Fibroblast of skin of left quadriceps (primary cell): ENCODE data around the gene SLC37A1.

Experiments
- DNase-seq, 2 experiments: peaks; one replicate each; pipeline ENCODE4 v3.0.0-alpha.2; 2013; ENCODE audit warnings: low read depth in 2 of 2

Gene SLC37A1

DNA sequence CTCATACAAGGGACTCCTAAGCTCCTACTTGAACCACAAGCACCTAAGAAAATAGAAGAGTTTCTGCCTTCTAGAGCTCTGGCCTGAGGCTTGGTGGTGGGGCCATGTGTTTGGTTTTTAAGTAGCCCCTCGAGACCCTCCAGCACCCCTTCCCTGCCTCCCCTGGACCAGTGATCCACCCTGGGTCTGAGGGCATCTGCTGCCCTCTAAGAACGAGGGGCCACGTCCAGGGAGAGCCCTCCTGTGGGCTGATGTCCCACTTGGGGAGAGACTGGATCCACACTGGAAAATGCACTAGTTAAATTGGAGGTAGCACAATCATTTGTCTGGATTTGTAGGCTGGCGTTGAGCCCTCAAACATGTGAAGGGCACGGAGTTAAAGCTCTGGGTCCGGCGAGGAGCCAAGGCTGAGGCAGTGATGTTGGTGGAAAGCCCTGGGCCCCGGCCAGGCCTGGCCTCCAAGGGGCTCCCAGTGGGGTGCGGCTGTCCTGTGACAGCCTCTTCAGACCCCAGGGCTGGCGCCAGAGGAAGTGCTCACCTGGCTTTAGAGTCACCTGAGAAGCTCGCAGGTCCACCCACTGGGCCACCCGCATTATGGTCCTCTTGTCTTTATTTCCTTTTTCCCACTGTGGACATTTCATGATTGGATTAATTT, 65.2 kb downstream of the SLC37A1 start:
- no peak for DNase-seq

GRCh38 chr21:42579456-42580075, 65.9 kb downstream of the SLC37A1 start:
- DNase-seq, result no peak

DNA sequence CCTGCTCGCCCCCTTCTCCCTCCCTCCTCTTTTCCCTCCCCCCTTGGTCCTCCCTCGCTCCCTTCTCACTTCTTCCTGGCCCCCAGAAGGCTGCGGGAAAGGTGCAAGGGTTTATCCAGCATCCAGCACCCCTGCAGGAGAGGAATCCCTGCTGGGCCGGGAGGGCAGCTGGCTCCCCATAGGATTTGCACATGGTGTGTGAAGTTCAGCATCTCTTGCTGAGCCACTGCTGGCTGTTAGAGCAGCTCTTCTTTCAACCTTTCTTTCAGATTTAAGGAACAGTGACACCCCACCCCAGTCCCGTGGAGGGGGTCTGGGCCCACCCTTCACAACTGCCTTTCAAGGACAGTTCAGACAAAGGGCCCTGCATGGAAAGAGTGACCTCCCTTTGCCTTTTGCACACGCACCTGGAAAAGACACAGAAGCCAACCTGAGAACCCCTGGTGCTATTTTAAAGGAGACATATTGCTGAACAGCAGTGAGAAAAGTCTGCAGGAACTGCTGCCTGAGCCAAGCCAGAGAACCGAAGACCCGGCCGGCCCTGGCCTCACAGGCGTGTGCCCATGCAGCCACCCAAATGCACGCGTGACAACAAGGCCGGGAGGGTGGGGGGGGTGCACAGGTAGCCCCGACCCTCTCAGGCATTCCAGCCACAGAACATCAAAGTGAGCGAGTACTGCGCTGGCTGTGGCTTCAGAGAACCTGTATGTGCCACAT, 66.6 kb downstream of the SLC37A1 start:
- DNase-seq, result no peak

DNA sequence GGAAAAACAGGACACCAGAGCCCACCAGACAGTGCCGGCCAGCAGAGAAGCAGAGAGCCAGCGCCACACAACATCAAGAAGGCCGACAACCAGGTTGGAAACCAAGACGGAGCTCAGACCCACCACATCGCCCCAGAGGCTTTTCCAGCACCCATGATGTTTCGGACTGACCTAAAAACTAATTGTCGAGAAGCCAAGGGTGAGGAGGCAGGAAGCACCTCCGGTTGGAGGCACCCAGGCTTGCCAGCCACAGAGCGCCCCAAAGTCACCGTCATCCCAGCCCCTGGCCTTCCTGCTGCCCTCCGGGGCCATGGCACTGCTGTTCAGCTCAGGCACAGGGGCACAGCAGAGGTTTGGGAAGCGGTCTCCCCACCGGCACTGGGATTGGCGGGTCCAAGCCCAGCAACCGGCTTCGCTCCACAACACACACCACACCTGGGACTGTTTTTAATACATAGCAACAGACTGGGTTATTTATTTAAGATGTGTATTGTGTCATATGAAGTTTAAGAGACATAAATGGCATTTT, 67.2 kb downstream of the SLC37A1 start:
- no peak for DNase-seq

- no peak for DNase-seq
Measured at GRCh38 chr21:42581336-42581992, 67.8 kb downstream of the SLC37A1 start.

GRCh38 chr21:42581993-42582786, 68.5 kb downstream of the SLC37A1 start:
- DNase-seq, result no peak

DNA sequence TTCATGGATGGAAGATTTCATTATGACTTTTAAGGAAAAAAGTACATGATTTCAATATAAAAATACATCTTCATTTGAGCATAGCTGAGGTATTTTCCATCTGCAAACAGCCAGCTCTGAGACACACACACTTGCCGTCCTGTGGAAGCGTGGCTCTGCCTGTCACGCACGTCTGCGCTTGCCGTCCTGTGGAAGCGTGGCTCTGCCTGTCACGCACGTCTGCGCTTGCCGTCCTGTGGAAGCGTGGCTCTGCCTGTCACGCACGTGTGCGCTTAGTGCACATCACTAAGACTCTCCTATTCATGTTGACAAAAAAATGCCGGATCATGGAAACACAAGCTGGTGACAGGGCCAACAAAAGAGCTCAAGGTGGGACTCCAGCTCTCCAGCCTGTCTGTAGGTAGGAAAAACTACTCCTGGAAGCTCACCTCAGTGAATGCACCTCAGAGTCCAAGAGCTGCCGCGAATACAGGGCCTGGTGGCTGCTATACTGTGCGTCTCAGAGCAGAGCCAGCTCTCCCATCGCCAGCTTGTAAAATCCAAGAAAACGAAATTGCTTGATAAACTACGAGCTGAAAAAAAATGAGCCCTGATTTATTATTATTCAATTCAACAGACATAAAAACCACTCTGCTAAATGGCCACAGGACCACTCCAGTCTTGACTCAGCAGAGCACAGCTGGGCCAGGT, 69.3 kb downstream of the SLC37A1 start:
- DNase-seq, result no peak

DNA sequence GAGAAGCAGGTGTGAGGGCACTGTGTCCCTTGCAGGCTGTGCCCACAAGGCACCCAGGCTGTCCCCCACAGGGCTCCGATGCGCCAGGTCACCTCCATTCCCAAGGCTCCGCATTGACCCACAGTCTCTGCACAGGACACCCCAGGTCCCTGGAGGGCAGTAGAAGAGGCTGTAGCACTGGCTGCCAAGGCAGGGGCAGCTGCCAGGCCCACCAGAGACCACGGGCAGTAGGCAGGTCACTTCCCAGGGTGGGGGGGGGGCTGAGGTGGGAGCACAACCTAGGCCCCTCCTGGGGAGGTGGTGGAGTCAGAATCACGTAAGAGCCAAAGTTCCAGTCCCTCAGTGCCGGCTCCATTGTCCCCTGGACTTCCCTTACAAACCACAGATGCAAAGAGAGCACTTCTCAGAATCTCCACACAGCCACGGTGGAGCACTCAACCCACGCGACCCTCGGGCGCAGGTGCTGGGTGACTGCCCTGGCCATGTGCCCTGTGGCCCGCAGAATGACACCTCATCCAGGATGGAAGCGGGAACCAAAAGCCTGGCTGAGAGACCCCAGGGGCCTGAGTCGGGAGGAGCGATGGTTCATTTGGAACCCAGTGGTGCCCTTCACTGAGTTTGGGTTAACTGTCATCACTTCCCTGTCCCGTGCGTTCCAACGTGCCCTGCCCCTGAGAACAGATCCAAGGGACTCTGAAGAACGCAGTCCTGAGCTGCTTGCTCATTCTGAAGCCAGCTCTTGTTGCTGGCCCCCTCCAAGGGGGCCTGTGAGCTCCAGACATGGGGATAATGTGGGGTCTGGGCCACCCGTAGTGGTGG, 70.0 kb downstream of the SLC37A1 start:
- DNase-seq, result no peak

GRCh38 chr21:42584296-42584641, 70.6 kb downstream of the SLC37A1 start:
- DNase-seq, result no peak

DNA sequence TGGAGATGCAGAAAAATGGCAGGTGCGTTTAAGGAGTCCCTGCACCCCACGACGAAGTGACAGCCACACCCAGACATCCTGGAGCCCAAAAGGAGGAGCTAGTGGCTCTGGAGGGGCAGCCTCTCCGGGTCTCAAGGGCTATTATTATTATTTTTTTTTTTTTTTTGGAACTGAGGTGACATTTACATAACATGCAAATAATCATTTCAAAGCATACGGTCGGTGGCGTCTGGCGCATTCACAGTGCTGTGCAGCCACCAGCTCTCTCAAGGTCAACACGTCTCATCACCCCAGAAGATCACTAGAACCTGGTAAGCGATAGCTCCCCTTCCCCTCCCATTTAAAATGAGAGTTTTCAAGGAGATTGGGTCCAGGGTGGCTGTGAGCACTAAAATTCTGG, 72.2 kb downstream of the SLC37A1 start:
- no peak for DNase-seq

DNA sequence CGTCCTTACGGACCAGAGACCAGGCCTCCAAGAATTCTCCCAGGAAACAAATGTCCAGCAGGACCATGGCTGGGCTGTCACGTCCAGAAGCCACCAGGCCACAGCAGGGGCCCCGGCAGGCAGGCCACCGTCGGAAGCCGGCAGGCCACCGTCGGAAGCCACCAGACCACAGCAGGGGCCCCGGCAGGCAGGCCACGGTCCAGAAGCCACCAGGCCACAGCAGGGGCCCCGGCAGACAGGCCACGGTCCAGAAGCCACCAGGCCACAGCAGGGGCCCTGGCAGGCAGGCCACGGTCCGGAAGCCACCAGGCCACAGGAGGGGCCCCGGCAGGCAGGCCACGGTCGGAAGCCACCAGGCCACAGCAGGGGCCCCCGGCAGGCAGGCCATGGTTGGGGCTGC, 72.8 kb downstream of the SLC37A1 start:
- no peak for DNase-seq

GRCh38 chr21:42587036-42587435, 73.4 kb downstream of the SLC37A1 start:
- DNase-seq, result no peak

- DNase-seq, result no peak
Measured at GRCh38 chr21:42590431-42591131, 76.9 kb downstream of the SLC37A1 start.

- no peak for DNase-seq
Measured at GRCh38 chr21:42591170-42591869, 77.7 kb downstream of the SLC37A1 start.

DNA sequence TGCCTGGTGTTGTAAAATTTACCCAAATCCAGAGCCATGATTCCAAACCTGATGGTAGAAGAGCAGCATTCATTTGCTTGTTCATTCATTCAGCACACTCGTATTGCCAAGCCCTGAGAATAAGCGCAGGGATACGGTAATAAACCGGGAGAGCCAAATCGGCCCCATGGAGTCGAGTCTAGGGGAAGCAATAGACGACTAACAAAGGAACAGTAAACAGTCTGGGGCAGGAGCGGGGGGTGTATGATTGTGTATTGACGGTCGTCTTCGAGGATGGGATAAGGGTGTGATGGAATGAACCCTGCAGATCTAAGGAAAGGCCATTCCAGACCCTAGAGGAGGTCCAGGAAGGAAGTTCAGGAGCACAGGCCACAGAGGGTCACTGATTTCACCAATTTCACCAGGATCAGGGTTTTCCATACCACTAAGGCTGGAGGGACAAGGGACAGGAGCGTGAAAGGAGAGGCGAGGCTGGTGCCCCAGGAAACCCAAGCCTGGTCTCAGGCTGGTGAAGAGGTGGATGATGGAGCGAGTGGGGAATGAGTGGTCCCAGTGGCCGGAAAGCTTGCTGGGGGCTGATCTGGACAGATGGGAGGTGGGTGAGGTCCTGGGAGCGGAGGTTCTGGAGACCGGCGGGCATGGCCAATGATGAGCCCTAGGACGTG, 78.6 kb downstream of the SLC37A1 start:
- no peak for DNase-seq

DNA sequence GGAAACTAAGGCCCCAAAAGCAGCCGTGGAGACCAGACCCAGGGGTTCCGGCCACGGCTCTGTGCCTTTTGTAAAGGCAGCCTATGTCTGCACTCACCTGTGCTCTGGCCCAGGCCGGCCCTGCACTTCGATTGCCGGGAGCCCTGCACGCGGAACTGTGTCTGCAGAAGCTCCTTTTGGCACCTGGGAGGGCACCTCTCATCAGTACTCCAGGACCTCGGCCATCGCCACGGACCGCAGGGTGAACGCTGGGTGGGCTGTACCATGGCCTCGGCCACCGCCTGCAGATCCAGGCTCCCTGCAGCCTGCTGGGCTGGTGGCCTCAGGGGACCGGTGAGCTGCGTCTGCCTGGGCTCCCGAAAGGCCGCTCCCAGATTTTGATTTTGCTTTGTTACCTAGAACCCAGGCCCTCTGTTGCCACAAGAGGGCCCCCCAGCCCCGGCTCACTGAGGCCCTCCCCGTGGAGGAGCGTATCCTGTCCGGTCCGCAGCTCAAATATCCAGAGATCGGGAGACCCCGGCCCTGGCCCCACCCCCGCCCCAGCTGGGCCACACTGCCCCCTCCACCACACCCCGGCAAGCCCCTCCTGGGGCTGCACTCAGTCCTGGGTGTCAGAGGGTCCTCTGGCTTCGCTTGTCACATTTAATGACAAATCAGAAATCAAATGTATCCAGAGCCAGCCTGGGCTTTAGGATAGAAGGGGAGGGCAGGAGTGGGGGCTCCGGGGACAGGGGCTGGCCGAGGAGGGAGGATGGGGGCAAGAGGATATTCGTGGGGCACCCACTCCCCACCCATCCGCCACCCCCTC, 79.6 kb downstream of the SLC37A1 start:
- DNase-seq, result peak in 1 of 2 experiments; percentile 9

DNA sequence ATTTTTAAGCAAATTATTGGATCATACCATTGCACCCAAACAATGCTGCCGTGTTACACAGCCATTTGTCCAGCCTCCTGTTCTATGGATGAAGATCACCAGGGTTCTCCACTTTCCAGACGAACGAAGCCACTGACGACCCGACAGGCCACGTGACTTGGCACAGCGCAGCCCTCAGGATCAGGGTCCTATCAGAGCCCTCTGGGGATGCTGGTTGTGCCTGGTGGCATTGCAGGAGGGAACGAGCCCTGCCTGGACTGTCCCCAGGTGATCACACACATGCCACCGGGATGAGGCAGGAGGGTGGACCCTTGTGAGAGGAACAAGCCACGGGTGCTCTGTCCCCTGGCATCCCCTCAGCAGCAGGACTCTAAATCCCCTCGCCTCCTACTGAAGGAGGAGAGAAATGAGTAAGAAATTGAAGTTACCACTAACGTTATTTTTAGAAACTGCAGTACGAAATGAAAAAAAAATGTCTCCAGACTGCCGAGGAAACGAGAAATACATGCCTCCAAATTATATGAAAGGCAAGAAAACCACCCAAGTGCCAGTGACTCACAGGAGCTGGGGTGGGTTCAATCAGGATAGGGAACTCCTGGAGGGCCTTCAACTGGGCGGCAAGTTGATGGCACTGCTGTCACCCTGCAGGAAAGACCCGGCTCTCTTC, 81.1 kb downstream of the SLC37A1 start:
- DNase-seq, result no peak
